IMR-90 (cell line): ENCODE data around the gene LMTK2. TPM values are rescaled to one million over a fixed set of nuclear protein-coding genes. Genes with fewer than 3 reads are reported as not detected.

Experiments used
- ATAC-seq: fragments of 200-7000 bp; cut with Tn5 transposase; 2 replicates; pipeline ENCODE4 v1.9.1; 2020; ENCODE audit warnings: low read depth, mild to moderate bottlenecking, moderate library complexity
- BruUV-seq: library from RNA; stranded (reverse); fragments of 400-500 nt; replicated peaks from 2 replicates; lab custom pipeline; 2021; lab: Mats Ljungman, UMichigan
- CTCF ChIA-PET: fragments of 300-600 bp; formaldehyde crosslinking; extraction: SDS; loops from one replicate; lab custom pipeline; 2021; ENCODE audit warnings: antibody characterized with exemption; lab: Yijun Ruan, JAX
- POLR2A ChIA-PET: fragments of 300-600 bp; sonication (Branson Sonifier 250); formaldehyde crosslinking; loops from one replicate; lab custom pipeline; 2022; ENCODE audit warnings: antibody characterized with exemption; ENCODE audit not compliant: unreplicated experiment; lab: Charles Lee
- DNase-seq: peaks from one replicate; pipeline ENCODE4 v3.0.0; 2013
- H2AFZ ChIP-seq: replicated peaks from 2 replicates; pipeline ENCODE3; 2013; ENCODE audit warnings: low read length, mild to moderate bottlenecking; ENCODE audit not compliant: poor library complexity
- H2AK5ac ChIP-seq: 2 replicates; pipeline ENCODE4 v1.6.1; 2013; ENCODE audit warnings: low read depth, low read length, inconsistent platforms
- H2AK9ac ChIP-seq: replicated peaks from 2 replicates; pipeline ENCODE3; 2013; ENCODE audit warnings: mild to moderate bottlenecking, low read depth, low read length, moderate library complexity; ENCODE audit not compliant: poor library complexity
- H2BK120ac ChIP-seq: 2 replicates; pipeline ENCODE4 v1.6.1; 2013; ENCODE audit warnings: low read depth, low read length, inconsistent platforms
- H2BK15ac ChIP-seq: 3 replicates; pipeline ENCODE4 v1.6.1; 2013; ENCODE audit warnings: low read depth, low read length, inconsistent platforms
- H2BK20ac ChIP-seq: 2 replicates; pipeline ENCODE4 v1.6.1; 2013; ENCODE audit warnings: low read depth, mild to moderate bottlenecking, inconsistent platforms, low read length, moderate library complexity
- H2BK5ac ChIP-seq: 2 replicates; pipeline ENCODE4 v1.6.1; 2013; ENCODE audit warnings: mild to moderate bottlenecking, low read depth, low read length, inconsistent platforms; ENCODE audit not compliant: poor library complexity, severe bottlenecking
- H3K14ac ChIP-seq: replicated peaks from 2 replicates; pipeline ENCODE4 v1.6.1; 2013; ENCODE audit warnings: low read depth, low read length, inconsistent platforms
- H3K18ac ChIP-seq: 2 replicates; pipeline ENCODE4 v1.6.1; 2013; ENCODE audit warnings: low read depth, low read length, control low read depth
- H3K23ac ChIP-seq: 2 replicates; pipeline ENCODE4 v1.6.1; 2013; ENCODE audit warnings: low read depth, low read length, inconsistent platforms
- H3K27ac ChIP-seq: 2 replicates; pipeline ENCODE4 v1.5.1; 2013; ENCODE audit warnings: mild to moderate bottlenecking, control low read depth, low read length; ENCODE audit not compliant: insufficient read depth
- H3K27me3 ChIP-seq: 2 replicates; pipeline ENCODE4 v1.6.1; 2013; ENCODE audit warnings: low read length; ENCODE audit not compliant: control insufficient read depth, insufficient read depth
- H3K36me3 ChIP-seq: 2 replicates; pipeline ENCODE4 v1.6.1; 2013; ENCODE audit warnings: low read length, mixed read lengths; ENCODE audit not compliant: control insufficient read depth, insufficient read depth
- H3K4ac ChIP-seq: 2 replicates; pipeline ENCODE4 v1.6.1; 2013; ENCODE audit warnings: low read depth, low read length, inconsistent platforms
- H3K4me1 ChIP-seq: 2 replicates; pipeline ENCODE4 v1.6.1; 2013; ENCODE audit warnings: low read length, mixed read lengths; ENCODE audit not compliant: control insufficient read depth, insufficient read depth
- H3K4me2 ChIP-seq: 2 replicates; pipeline ENCODE4 v1.6.1; 2013; ENCODE audit warnings: low read depth, mild to moderate bottlenecking, control low read depth, low read length, moderate library complexity
- H3K4me3 ChIP-seq: 2 replicates; pipeline ENCODE4 v1.5.1; 2013; ENCODE audit warnings: low read depth, mild to moderate bottlenecking, control low read depth, low read length, moderate library complexity; ENCODE audit not compliant: insufficient read depth
- H3K56ac ChIP-seq: 2 replicates; pipeline ENCODE4 v1.6.1; 2013; ENCODE audit warnings: low read length, inconsistent platforms; ENCODE audit not compliant: insufficient read depth; ENCODE audit errors: extremely low read depth
- H3K79me1 ChIP-seq, 2 experiments: 2 replicates each; pipeline ENCODE4 v1.6.1; 2013; ENCODE audit warnings: low read length in 2 of 2, inconsistent platforms in 1 of 2, low read depth in 1 of 2
- H3K9ac ChIP-seq: 2 replicates; pipeline ENCODE4 v1.6.1; 2013; ENCODE audit warnings: low read depth, low read length, control low read depth
- H3K9me1 ChIP-seq: 2 replicates; pipeline ENCODE4 v1.6.1; 2013; ENCODE audit warnings: low read length, inconsistent platforms; ENCODE audit not compliant: insufficient read depth
- H3K9me3 ChIP-seq: 2 replicates; pipeline ENCODE4 v1.6.1; 2013; ENCODE audit warnings: low read length; ENCODE audit not compliant: control insufficient read depth, insufficient read depth
- H4K20me1 ChIP-seq: 2 replicates; pipeline ENCODE4 v1.6.1; 2013; ENCODE audit warnings: low read length, inconsistent platforms; ENCODE audit not compliant: insufficient read depth
- H4K5ac ChIP-seq: 2 replicates; pipeline ENCODE4 v1.6.1; 2013; ENCODE audit warnings: mild to moderate bottlenecking, low read depth, low read length, control low read depth
- H4K8ac ChIP-seq, 2 experiments: 2 replicates each; pipeline ENCODE4 v1.6.1; 2013; ENCODE audit warnings: low read depth in 2 of 2, low read length in 2 of 2, control low read depth in 1 of 2, inconsistent platforms in 1 of 2
- H4K91ac ChIP-seq: 2 replicates; pipeline ENCODE4 v1.6.1; 2013; ENCODE audit warnings: low read depth, low read length, inconsistent platforms; ENCODE audit not compliant: insufficient read depth
- CEBPB ChIP-seq: IDR thresholded peaks from 2 replicates; pipeline ENCODE4 v1.6.1; 2012; ENCODE audit warnings: low read depth, low read length, improper control_type of control experiment
- CHD1 ChIP-seq: IDR thresholded peaks from 2 replicates; pipeline ENCODE4 v1.6.1; 2012; ENCODE audit warnings: low read depth, low read length, improper control_type of control experiment
- CTCF ChIP-seq: conservative IDR thresholded peaks from 2 replicates; pipeline ENCODE4 v1.5.1; 2012; ENCODE audit warnings: mild to moderate bottlenecking, low read depth, low read length, improper control_type of control experiment
- ELK1 ChIP-seq: fragments of 150-350 bp; IDR thresholded peaks from 2 replicates; pipeline ENCODE4 v1.6.1; 2016; ENCODE audit warnings: low read depth, mild to moderate bottlenecking, low read length, moderate library complexity, borderline replicate concordance
- FOS ChIP-seq: fragments of 150-350 bp; IDR thresholded peaks from 2 replicates; pipeline ENCODE4 v1.6.1; 2016; ENCODE audit warnings: low read depth, low read length
- MAFK ChIP-seq: IDR thresholded peaks from 2 replicates; pipeline ENCODE4 v1.6.1; 2012; ENCODE audit warnings: low read depth, low read length, improper control_type of control experiment
- MAZ ChIP-seq: IDR thresholded peaks from 2 replicates; pipeline ENCODE4 v1.6.1; 2012; ENCODE audit warnings: low read depth, mild to moderate bottlenecking, low read length, improper control_type of control experiment, moderate library complexity, borderline replicate concordance
- MXI1 ChIP-seq: IDR thresholded peaks from 2 replicates; pipeline ENCODE4 v1.6.1; 2012; ENCODE audit warnings: low read depth, mild to moderate bottlenecking, low read length, moderate library complexity, borderline replicate concordance
- NFE2L2 ChIP-seq: fragments of 150-350 bp; IDR thresholded peaks from 2 replicates; pipeline ENCODE4 v1.6.1; 2016; ENCODE audit warnings: low read depth, mild to moderate bottlenecking, low read length
- POLR2A ChIP-seq: IDR thresholded peaks from 2 replicates; pipeline ENCODE4 v1.6.1; 2012; ENCODE audit warnings: mild to moderate bottlenecking, low read depth, low read length
- RAD21 ChIP-seq: IDR thresholded peaks from 2 replicates; pipeline ENCODE4 v1.6.1; 2012; ENCODE audit warnings: low read length, improper control_type of control experiment
- RCOR1 ChIP-seq: IDR thresholded peaks from 2 replicates; pipeline ENCODE4 v1.6.1; 2012; ENCODE audit warnings: mild to moderate bottlenecking, low read length, improper control_type of control experiment; ENCODE audit not compliant: insufficient replicate concordance
- RFX5 ChIP-seq: IDR thresholded peaks from 2 replicates; pipeline ENCODE4 v1.8.0; 2012; ENCODE audit warnings: low read depth, mild to moderate bottlenecking, low read length, moderate library complexity
- SMC3 ChIP-seq: fragments of 150-350 bp; IDR thresholded peaks from 2 replicates; pipeline ENCODE4 v1.6.1; 2016; ENCODE audit warnings: low read depth, mild to moderate bottlenecking, antibody characterized with exemption, low read length, moderate library complexity
- USF2 ChIP-seq: fragments of 150-350 bp; IDR thresholded peaks from 2 replicates; pipeline ENCODE4 v1.6.1; 2017; ENCODE audit warnings: mild to moderate bottlenecking, antibody characterized with exemption, low read length, low read depth
- WGBS, 2 experiments: methylation state at CpG; one replicate each; pipeline versions ENCODE4 v1.1.5 to v1.1.7; 2013; ENCODE audit warnings: missing lambda C conversion rate in 2 of 2; ENCODE audit not compliant: insufficient read length in 1 of 2; ENCODE audit errors: extremely low coverage in 2 of 2; 5-methylcytosine and 5-hydroxymethylcytosine counted together
- dilution Hi-C: fragments of 300-500 bp; cut with HindIII; formaldehyde crosslinking; loops from one replicate; pipeline ENCODE4 v1.14.3; 2018; ENCODE audit warnings: low sequenced_read_pairs; ENCODE audit not compliant: unreplicated experiment
- in situ Hi-C: fragments of 300-500 bp; cut with MboI; formaldehyde crosslinking; loops from 3 replicates; pipeline ENCODE4 v1.14.3; 2019; ENCODE audit warnings: low sequenced_read_pairs, inconsistent platforms, mixed read lengths
- intact Hi-C: fragments of 100-400 bp; cut with micrococcal nuclease; formaldehyde crosslinking; loops from 2 replicates; pipeline ENCODE4 v1.10.0; 2022
- polyA plus RNA-seq, 3 experiments: library from polyadenylated mRNA; depleted of rRNA; stranded (reverse); fragments of >200 nt; gene quantifications; 2 replicates each; pipeline ENCODE4 v1.2.3, GENCODE V29; 2012; ENCODE audit warnings: low replicate concordance in 1 of 3
- total RNA-seq: library from RNA; depleted of rRNA; stranded (reverse); fragments of >200 nt; gene quantifications from 2 replicates; pipeline ENCODE4 v1.2.3, GENCODE V29; 2012

Gene LMTK2
- total and polyA plus RNA-seq, 2 of the 4 experiments (the other 2 are of a cell fraction) = 4.4 to 5.0 TPM

GRCh38 chr7:98215561-98216495 is 109.2 kb downstream of the LMTK2 start:
- in situ Hi-C loops (no loop called here), dilution Hi-C loops (no loop called here), intact Hi-C loops (no loop called here)
- no peaks in the 10 kb centered on the region for H3K9me3 ChIP-seq
- H3K9me1 ChIP-seq = no peaks in the 10 kb centered on the region
- no peaks in the 10 kb centered on the region for H3K79me1 ChIP-seq
- no peak overlapping the region for H3K56ac ChIP-seq
- H2BK5ac ChIP-seq = no peak overlapping the region
- no peak overlapping the region for H2BK120ac ChIP-seq
- CTCF ChIA-PET = no interaction called here
- no peak overlapping the region for H4K91ac ChIP-seq
- H3K23ac ChIP-seq = no peak overlapping the region
- H2BK20ac ChIP-seq = no peak overlapping the region
- peak overlapping the region; percentile 24 for H2AK9ac ChIP-seq
- H3K14ac ChIP-seq = no peak overlapping the region
- H3K4me2 ChIP-seq = no peak overlapping the region
- no peak overlapping the region for H3K18ac ChIP-seq
- H3K36me3 ChIP-seq = peaks cover 14% of the 10 kb centered on the region
- H2AFZ ChIP-seq = no peak overlapping the region
- H4K8ac ChIP-seq = no peak overlapping the region
- DNase-seq (no peak), ATAC-seq (no peak)
- no peak overlapping the region for H4K5ac ChIP-seq
- peaks cover 3% of the 10 kb centered on the region for H3K4me1 ChIP-seq
- 77% methylated on average over 9 of the region's 32 CpGs; no CpG with 5 or more reads in 1 of the 2 experiments for WGBS, 2 experiments
- POLR2A ChIA-PET = no interaction called here
- TSS peak; percentile 78 for BruUV-seq
- no peaks in the 10 kb centered on the region for H3K27me3 ChIP-seq
- no peaks in the 10 kb centered on the region for H4K20me1 ChIP-seq
- no peak overlapping the region for H3K4ac ChIP-seq
- H2BK15ac ChIP-seq = no peak overlapping the region
- no peak overlapping the region for H3K4me3 ChIP-seq
- no peak overlapping the region for H2AK5ac ChIP-seq
- H3K9ac ChIP-seq = no peak overlapping the region
- H3K27ac ChIP-seq = no peak overlapping the region
- no peak for TF ChIP-seq MAZ
- no peak for TF ChIP-seq POLR2A
- TF ChIP-seq RAD21 = no peak
- no peak for TF ChIP-seq CEBPB
- TF ChIP-seq NFE2L2 = no peak
- no peak for TF ChIP-seq ELK1
- no peak for TF ChIP-seq MXI1
- no peak for TF ChIP-seq FOS
- no peak for TF ChIP-seq RFX5
- TF ChIP-seq CHD1 = no peak
- no peak for TF ChIP-seq RCOR1
- TF ChIP-seq CTCF = no peak
- no peak for TF ChIP-seq MAFK
- TF ChIP-seq SMC3 = no peak
- TF ChIP-seq USF2 = no peak
